ENCODE measurements around the gene BCL11A. TPM values are rescaled to one million over a fixed set of nuclear protein-coding genes. Genes with fewer than 3 reads are reported as not detected.

BCL11A gene
- polyA plus RNA-seq, 3 donors = 8.7 to 15.6 (median 11.1) TPM

DNA sequence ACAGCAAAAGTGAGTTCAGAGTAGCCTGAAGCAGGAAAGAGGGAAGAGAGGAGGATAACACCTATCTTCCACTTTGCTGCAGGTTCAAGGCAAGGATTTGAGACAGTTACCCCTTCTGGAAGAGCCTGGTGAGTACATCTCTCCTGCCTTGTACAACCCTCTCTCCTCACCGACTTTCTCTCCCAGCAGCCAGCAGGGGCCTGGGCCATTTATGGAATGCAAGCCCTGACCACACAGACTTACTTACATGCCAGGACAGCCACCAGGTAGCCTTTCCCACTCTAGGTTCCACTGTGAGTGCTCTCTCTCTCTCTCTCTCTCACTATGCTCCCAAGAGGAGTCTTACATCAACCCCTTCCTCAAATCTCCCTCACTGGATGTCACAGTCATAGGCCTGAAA is 57.0 kb downstream of the BCL11A start:
- H3K27me3 ChIP-seq (ENCODE audit: control insufficient read depth in 2 of 2, insufficient read depth in 2 of 2, low read length in 2 of 2) = no peaks in the 10 kb centered on the region
- H3K4me3 Mint-ChIP-seq = no peak overlapping the region
- 90% methylated on average over 1 of the region's 1 CpG for WGBS (ENCODE audit: insufficient coverage)
- no peaks in the 10 kb centered on the region for H3K9me3 ChIP-seq (replicated peaks in 1 of 2; ENCODE audit: control insufficient read depth in 1 of 2, insufficient read depth in 1 of 2, low read length in 2 of 2)
- no peak overlapping the region for H3K9ac ChIP-seq (ENCODE audit: insufficient read depth, low read length, poor library complexity, severe bottlenecking)
- peaks cover 97% of the 10 kb centered on the region for H3K79me2 ChIP-seq (ENCODE audit: insufficient read depth, low read length)
- H3K4me1 Mint-ChIP-seq = peaks cover 43% of the 10 kb centered on the region
- peaks cover 19 to 27% of the 10 kb centered on the region in 2 donors for H3K4me1 ChIP-seq (ENCODE audit: control insufficient read depth in 1 of 2, insufficient read depth in 2 of 2, low read length in 2 of 2)
- intact Hi-C loops (cut with micrococcal nuclease) = loop anchor here in 1 of 2 donors (5.0 to 10.0 kb wide), 2 partner anchors 36 to 52 kb away; no protein-coding TSS in a partner anchor
- H3K9me3 Mint-ChIP-seq = no peaks in the 10 kb centered on the region
- H3K4me3 ChIP-seq (replicated peaks in 1 of 3; ENCODE audit: low read depth in 2 of 3, low read length in 3 of 3) = no peak overlapping the region
- H3K4me2 ChIP-seq (replicated peaks; ENCODE audit: extremely low read depth, low read length, poor library complexity, severe bottlenecking) = no peak overlapping the region
- H4K20me1 ChIP-seq (ENCODE audit: insufficient read depth, low read length) = no peaks in the 10 kb centered on the region
- H2AFZ ChIP-seq (ENCODE audit: insufficient read depth, low read depth, low read length, poor library complexity, severe bottlenecking) = no peak overlapping the region
- H3K27me3 Mint-ChIP-seq (ENCODE audit: low read depth in 3 of 3) = peaks cover 0 to 3% (median 1%) of the 10 kb centered on the region in 3 donors
- TF ChIP-seq, protein P1, sequence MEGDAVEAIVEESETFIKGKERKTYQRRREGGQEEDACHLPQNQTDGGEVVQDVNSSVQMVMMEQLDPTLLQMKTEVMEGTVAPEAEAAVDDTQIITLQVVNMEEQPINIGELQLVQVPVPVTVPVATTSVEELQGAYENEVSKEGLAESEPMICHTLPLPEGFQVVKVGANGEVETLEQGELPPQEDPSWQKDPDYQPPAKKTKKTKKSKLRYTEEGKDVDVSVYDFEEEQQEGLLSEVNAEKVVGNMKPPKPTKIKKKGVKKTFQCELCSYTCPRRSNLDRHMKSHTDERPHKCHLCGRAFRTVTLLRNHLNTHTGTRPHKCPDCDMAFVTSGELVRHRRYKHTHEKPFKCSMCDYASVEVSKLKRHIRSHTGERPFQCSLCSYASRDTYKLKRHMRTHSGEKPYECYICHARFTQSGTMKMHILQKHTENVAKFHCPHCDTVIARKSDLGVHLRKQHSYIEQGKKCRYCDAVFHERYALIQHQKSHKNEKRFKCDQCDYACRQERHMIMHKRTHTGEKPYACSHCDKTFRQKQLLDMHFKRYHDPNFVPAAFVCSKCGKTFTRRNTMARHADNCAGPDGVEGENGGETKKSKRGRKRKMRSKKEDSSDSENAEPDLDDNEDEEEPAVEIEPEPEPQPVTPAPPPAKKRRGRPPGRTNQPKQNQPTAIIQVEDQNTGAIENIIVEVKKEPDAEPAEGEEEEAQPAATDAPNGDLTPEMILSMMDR (IDR thresholded peaks at IDR 0.05) = no peak
- H3K36me3 ChIP-seq (replicated peaks in 1 of 2; ENCODE audit: control insufficient read depth in 1 of 2, insufficient read depth in 2 of 2, low read length in 2 of 2) = peaks cover 0 to 23% of the 10 kb centered on the region in 2 donors
- DNase-seq = no peak
- H3K36me3 Mint-ChIP-seq = peaks cover 18 to 37% of the 10 kb centered on the region in 2 donors
- H3K27ac Mint-ChIP-seq = peak overlapping the region in 2 of 7 donors; percentile 33 to 82
- peak overlapping the region in 1 of 2 donors; percentile 22 for H3K27ac ChIP-seq (ENCODE audit: low read depth in 1 of 2, low read length in 2 of 2)

DNA sequence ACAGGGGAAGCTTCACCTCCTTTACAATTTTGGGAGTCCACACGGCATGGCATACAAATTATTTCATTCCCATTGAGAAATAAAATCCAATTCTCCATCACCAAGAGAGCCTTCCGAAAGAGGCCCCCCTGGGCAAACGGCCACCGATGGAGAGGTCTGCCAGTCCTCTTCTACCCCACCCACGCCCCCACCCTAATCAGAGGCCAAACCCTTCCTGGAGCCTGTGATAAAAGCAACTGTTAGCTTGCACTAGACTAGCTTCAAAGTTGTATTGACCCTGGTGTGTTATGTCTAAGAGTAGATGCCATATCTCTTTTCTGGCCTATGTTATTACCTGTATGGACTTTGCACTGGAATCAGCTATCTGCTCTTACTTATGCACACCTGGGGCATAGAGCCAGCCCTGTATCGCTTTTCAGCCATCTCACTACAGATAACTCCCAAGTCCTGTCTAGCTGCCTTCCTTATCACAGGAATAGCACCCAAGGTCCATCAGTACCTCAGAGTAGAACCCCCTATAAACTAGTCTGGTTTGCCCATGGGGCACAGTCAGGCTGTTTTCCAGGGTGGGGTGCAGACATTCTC is 58.3 kb downstream of the BCL11A start:
- Histone ChIP-seq H3K27me3 (ENCODE audit: control insufficient read depth in 2 of 2, insufficient read depth in 2 of 2, low read length in 2 of 2) (no peaks in the 10 kb centered on the region), H3K4me3 (replicated peaks in 1 of 3; ENCODE audit: low read depth in 2 of 3, low read length in 3 of 3) (no peak overlapping the region), H3K4me1 (ENCODE audit: control insufficient read depth in 1 of 2, insufficient read depth in 2 of 2, low read length in 2 of 2) (peaks cover 23 to 36% of the 10 kb centered on the region in 2 donors), H3K9ac (ENCODE audit: insufficient read depth, low read length, poor library complexity, severe bottlenecking) (no peak overlapping the region), H3K36me3 (replicated peaks in 1 of 2; ENCODE audit: control insufficient read depth in 1 of 2, insufficient read depth in 2 of 2, low read length in 2 of 2) (peaks cover 0 to 16% of the 10 kb centered on the region in 2 donors), H3K79me2 (ENCODE audit: insufficient read depth, low read length) (peaks cover 97% of the 10 kb centered on the region), H2AFZ (ENCODE audit: insufficient read depth, low read depth, low read length, poor library complexity, severe bottlenecking) (no peak overlapping the region), H3K9me3 (replicated peaks in 1 of 2; ENCODE audit: control insufficient read depth in 1 of 2, insufficient read depth in 1 of 2, low read length in 2 of 2) (no peaks in the 10 kb centered on the region), H4K20me1 (ENCODE audit: insufficient read depth, low read length) (no peaks in the 10 kb centered on the region), H3K27ac (ENCODE audit: low read depth in 1 of 2, low read length in 2 of 2) (no peak overlapping the region), H3K4me2 (replicated peaks; ENCODE audit: extremely low read depth, low read length, poor library complexity, severe bottlenecking) (no peak overlapping the region)
- Mint-ChIP-seq H3K27me3 (ENCODE audit: low read depth in 3 of 3) (peaks cover 0 to 3% (median 1%) of the 10 kb centered on the region in 3 donors), H3K36me3 (peaks cover 11 to 30% of the 10 kb centered on the region in 2 donors), H3K27ac (no peak overlapping the region), H3K4me1 (peaks cover 50% of the 10 kb centered on the region), H3K9me3 (no peaks in the 10 kb centered on the region), H3K4me3 (no peak overlapping the region)
- 100% methylated on average over 1 of the region's 6 CpGs for WGBS (ENCODE audit: insufficient coverage)
- no peak for DNase-seq
- intact Hi-C loops (cut with micrococcal nuclease) = loop anchor here in 1 of 2 donors (5.0 to 10.0 kb wide), 2 partner anchors 37 to 50 kb away; no protein-coding TSS in a partner anchor
- TF ChIP-seq, protein P1 (IDR thresholded peaks at IDR 0.05) = no peak
